ENCODE measurements around the gene VMAC. TPM values are rescaled to one million over a fixed set of nuclear protein-coding genes. Genes with fewer than 3 reads are reported as not detected.
A peak's percentile ranks its signal among the peaks of the same experiment; 100 is the strongest.

The VMAC gene
- polyA plus RNA-seq, 2 of the 4 experiments (the other 2 are of a cell fraction), result 1.1 to 1.6 TPM

DNA sequence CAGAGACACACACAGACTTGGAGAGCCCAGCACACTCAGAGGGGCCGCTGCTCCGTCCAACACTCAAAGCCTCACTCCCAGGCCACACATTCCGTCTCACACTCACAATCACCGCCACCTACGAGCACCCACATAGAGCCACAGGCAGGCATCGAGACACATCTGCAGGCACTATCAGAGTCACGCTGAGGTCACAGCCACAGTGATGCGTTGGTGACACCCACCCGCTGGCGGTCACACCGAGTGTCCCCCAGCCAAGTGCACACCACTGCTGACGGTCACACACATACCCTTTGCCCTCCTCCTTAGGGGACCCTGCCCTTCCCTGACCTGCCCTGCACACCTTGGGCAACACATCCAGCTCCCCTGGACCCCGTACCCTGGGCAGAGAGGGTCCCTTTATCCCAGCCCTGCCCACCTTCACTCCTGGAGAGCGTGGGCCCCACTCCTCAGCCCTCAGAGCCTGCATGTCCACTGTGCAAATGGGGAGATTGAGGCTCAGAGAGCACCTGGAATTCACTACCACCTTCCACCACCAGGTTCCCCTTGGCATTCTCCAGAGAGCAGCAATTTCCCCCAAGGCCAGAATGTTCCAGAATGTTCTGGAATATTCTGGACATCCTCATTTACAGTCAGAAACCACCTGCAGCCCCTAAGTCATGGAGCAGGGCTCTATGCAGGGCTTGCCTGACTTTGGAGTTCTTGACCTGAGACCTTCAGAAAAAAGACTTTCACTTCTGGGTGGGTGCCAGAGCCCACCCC is 39.8 kb upstream of the VMAC start:
- FAIRE-seq (no peak), DNase-seq (ENCODE audit: low read depth in 1 of 2, low spot score in 1 of 2) (no peak), ATAC-seq (peak; percentile 45 to 47; a peak in 2 of 6 replicates)
- Histone ChIP-seq H3K4me3 (no peak overlapping the region), H3K4me2 (no peak overlapping the region), H3K27ac (no peak overlapping the region), H3K9me3 (no peaks in the 10 kb centered on the region), H3K4me1 (0 out of 3 replicates have a peak, but pooled peaks cover 5% of the 10 kb centered on the region)
- ChIA-PET POLR2A (interaction anchor here (1.7 kb wide), 1 partner anchor 37 kb away, joined by 5 read pairs; no protein-coding TSS in a partner anchor), CTCF (interaction anchor here (0.9 kb wide), 1 partner anchor 19 kb away, joined by 3 read pairs; no protein-coding TSS in a partner anchor)
- TF ChIP-seq RAD21 (conservative IDR thresholded peaks at IDR 0.05 in 1 of 2, IDR thresholded peaks at IDR 0.05 in 1 of 2) (no peak), FOXS1 (CRISPR knock-in tag; IDR thresholded peaks at IDR 0.05) (no peak), HOXA7 (CRISPR knock-in tag; IDR thresholded peaks at IDR 0.05) (no peak), CBX8 (IDR thresholded peaks at IDR 0.05) (no peak), HEYL (CRISPR knock-in tag; IDR thresholded peaks at IDR 0.05) (no peak)
- WGBS (ENCODE audit: missing lambda C conversion rate), result 79% methylated on average over 13 of the region's 14 CpGs

DNA sequence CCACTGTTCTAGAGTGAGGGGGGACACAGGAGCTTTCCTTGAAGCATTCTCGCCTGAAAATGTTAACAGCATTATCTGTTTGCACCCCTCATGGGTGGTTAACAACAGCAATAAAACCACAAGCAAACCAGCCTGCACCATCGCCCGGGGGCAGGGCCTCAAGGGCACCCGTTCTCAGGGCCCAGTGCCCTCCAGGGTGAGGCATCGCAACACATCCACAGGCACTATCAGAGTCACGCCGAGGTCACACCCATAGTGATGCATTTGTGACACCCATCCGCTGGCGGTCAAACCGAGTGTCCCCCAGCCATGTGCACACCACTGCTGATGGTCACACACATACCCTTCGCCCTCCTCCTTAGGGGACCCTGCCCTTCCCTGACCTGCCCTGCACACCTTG is 38.9 kb upstream of the VMAC start:
- Histone ChIP-seq H3K9me3 (no peaks in the 10 kb centered on the region), H3K27ac (no peak overlapping the region), H3K4me2 (no peak overlapping the region), H3K4me3 (no peak overlapping the region), H3K4me1 (peaks cover 8% of the 10 kb centered on the region; the same call in 1 of the 3 replicates)
- TF ChIP-seq, protein P1, sequence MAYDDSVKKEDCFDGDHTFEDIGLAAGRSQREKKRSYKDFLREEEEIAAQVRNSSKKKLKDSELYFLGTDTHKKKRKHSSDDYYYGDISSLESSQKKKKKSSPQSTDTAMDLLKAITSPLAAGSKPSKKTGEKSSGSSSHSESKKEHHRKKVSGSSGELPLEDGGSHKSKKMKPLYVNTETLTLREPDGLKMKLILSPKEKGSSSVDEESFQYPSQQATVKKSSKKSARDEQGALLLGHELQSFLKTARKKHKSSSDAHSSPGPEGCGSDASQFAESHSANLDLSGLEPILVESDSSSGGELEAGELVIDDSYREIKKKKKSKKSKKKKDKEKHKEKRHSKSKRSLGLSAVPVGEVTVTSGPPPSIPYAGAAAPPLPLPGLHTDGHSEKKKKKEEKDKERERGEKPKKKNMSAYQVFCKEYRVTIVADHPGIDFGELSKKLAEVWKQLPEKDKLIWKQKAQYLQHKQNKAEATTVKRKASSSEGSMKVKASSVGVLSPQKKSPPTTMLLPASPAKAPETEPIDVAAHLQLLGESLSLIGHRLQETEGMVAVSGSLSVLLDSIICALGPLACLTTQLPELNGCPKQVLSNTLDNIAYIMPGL (CRISPR knock-in tag; IDR thresholded peaks at IDR 0.05; ENCODE audit: borderline replicate concordance), result no peak
- no peak for TF ChIP-seq EHMT2 (IDR thresholded peaks at IDR 0.05; ENCODE audit: low read depth)
- TF ChIP-seq FOSB (CRISPR knock-in tag; IDR thresholded peaks at IDR 0.05), result no peak
- TF ChIP-seq CHD4 (IDR thresholded peaks at IDR 0.05; ENCODE audit: borderline replicate concordance), result no peak
- no peak for TF ChIP-seq GATA3 (IDR thresholded peaks at IDR 0.05; ENCODE audit: borderline replicate concordance)
- TF ChIP-seq, protein P2, sequence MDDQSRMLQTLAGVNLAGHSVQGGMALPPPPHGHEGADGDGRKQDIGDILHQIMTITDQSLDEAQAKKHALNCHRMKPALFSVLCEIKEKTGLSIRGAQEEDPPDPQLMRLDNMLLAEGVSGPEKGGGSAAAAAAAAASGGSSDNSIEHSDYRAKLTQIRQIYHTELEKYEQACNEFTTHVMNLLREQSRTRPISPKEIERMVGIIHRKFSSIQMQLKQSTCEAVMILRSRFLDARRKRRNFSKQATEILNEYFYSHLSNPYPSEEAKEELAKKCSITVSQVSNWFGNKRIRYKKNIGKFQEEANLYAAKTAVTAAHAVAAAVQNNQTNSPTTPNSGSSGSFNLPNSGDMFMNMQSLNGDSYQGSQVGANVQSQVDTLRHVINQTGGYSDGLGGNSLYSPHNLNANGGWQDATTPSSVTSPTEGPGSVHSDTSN (IDR thresholded peaks at IDR 0.05), result no peak
- TF ChIP-seq HOXA7 (CRISPR knock-in tag; IDR thresholded peaks at IDR 0.05), result no peak
- no peak for TF ChIP-seq ZFP36 (IDR thresholded peaks at IDR 0.05; ENCODE audit: borderline replicate concordance, partially characterized antibody)
- TF ChIP-seq RNF2 (IDR thresholded peaks at IDR 0.05; ENCODE audit: borderline replicate concordance, low read depth), result no peak
- TF ChIP-seq HOXB5 (CRISPR knock-in tag; IDR thresholded peaks at IDR 0.05), result no peak
- no peak for TF ChIP-seq SREBF2 (IDR thresholded peaks at IDR 0.05)
- TF ChIP-seq HDAC2 (IDR thresholded peaks at IDR 0.05), result no peak
- TF ChIP-seq ZC3H11A (IDR thresholded peaks at IDR 0.05), result no peak
- no peak for TF ChIP-seq RARB (CRISPR knock-in tag; IDR thresholded peaks at IDR 0.05)
- FAIRE-seq, result no peak
- ChIA-PET CTCF (interaction anchor here (0.9 kb wide), 1 partner anchor 18 kb away, joined by 3 read pairs; no protein-coding TSS in a partner anchor), POLR2A (no interaction called here)
- no peak; a peak in 1 of 6 replicates for ATAC-seq
- DNase-seq (ENCODE audit: low read depth in 1 of 2, low spot score in 1 of 2), result no peak
- 62% methylated on average over 6 of the region's 11 CpGs for WGBS (ENCODE audit: missing lambda C conversion rate)
